Neural crest cell (in vitro differentiated cells): ENCODE measurements around the gene SGMS1. TPM values are rescaled to one million over a fixed set of nuclear protein-coding genes. Genes with fewer than 3 reads are reported as not detected.
"Not testable (repeated sequence)": the region's sequence is repeated elsewhere in the genome, so short reads cannot be mapped to it uniquely, and the experiment has no call there.

ENCODE experiments used
- DNase-seq: peaks from one replicate; pipeline ENCODE4 v3.0.0; 2021; ENCODE audit warnings: low read depth, mixed read lengths, low spot score
- H3K27ac Mint-ChIP-seq: one replicate; pipeline ENCODE4 v1.8.0; 2021; ENCODE audit warnings: mild to moderate bottlenecking, mixed read lengths; ENCODE audit not compliant: unreplicated experiment
- H3K27me3 Mint-ChIP-seq: 2 replicates; pipeline ENCODE4 v1.8.0; 2021; ENCODE audit warnings: low read depth, mild to moderate bottlenecking, mixed read lengths
- H3K36me3 Mint-ChIP-seq: 2 replicates; pipeline ENCODE4 v1.8.0; 2021; ENCODE audit warnings: low read depth, mild to moderate bottlenecking, mixed read lengths
- H3K4me1 Mint-ChIP-seq: 2 replicates; pipeline ENCODE4 v1.8.0; 2021; ENCODE audit warnings: mixed read lengths
- H3K4me3 Mint-ChIP-seq: one replicate; pipeline ENCODE4 v1.8.0; 2021; ENCODE audit warnings: mild to moderate bottlenecking, mixed read lengths
- H3K9me3 Mint-ChIP-seq: 2 replicates; pipeline ENCODE4 v1.8.0; 2021; ENCODE audit warnings: mixed read lengths
- CTCF ChIP-seq: fragments of 200-600 bp; sonication (generic); conservative IDR thresholded peaks from 2 replicates; pipeline ENCODE4 v1.5.0; 2021; ENCODE audit warnings: antibody characterized with exemption, mild to moderate bottlenecking
- total RNA-seq: library from RNA; stranded (reverse); gene quantifications from 2 replicates; pipeline ENCODE4 v1.2.1, GENCODE V29; 2021

The SGMS1 gene
- total RNA-seq, 1 donor from 2014 or later = 14.4 TPM

- H3K36me3 Mint-ChIP-seq = no peaks in the 10 kb centered on the region
- H3K27me3 Mint-ChIP-seq = no peaks in the 10 kb centered on the region
- DNase-seq = no peak
- H3K27ac Mint-ChIP-seq = no peak overlapping the region
- H3K4me1 Mint-ChIP-seq = peaks cover 11% of the 10 kb centered on the region
- no peak for TF ChIP-seq CTCF
- no peak overlapping the region for H3K4me3 Mint-ChIP-seq
- H3K9me3 Mint-ChIP-seq = no peaks in the 10 kb centered on the region
These were observed 197.3 kb downstream of the SGMS1 start for GRCh38 chr10:50426485-50426884.

GRCh38 chr10:50425215-50425614 lies 198.5 kb downstream of the SGMS1 start:
- not testable (repeated sequence) for H3K9me3 Mint-ChIP-seq, H3K27ac Mint-ChIP-seq, DNase-seq, H3K36me3 Mint-ChIP-seq, H3K4me3 Mint-ChIP-seq, H3K27me3 Mint-ChIP-seq
- peaks cover 11% of the 10 kb centered on the region for H3K4me1 Mint-ChIP-seq

GRCh38 chr10:50423448-50423847 lies 200.3 kb downstream of the SGMS1 start:
- Mint-ChIP-seq H3K36me3 (no peaks in the 10 kb centered on the region), H3K27me3 (peaks cover 2% of the 10 kb centered on the region), H3K4me3 (no peak overlapping the region), H3K9me3 (no peaks in the 10 kb centered on the region), H3K4me1 (peaks cover 13% of the 10 kb centered on the region), H3K27ac (no peak overlapping the region)
- DNase-seq = no peak
- TF ChIP-seq CTCF = no peak

GRCh38 chr10:50422259-50422658 lies 201.5 kb downstream of the SGMS1 start:
- Mint-ChIP-seq H3K36me3 (no peaks in the 10 kb centered on the region), H3K27me3 (peaks cover 12% of the 10 kb centered on the region), H3K4me3 (no peak overlapping the region), H3K4me1 (peaks cover 22% of the 10 kb centered on the region), H3K27ac (no peak overlapping the region), H3K9me3 (no peaks in the 10 kb centered on the region)
- no peak for DNase-seq
- TF ChIP-seq CTCF = no peak

GRCh38 chr10:50421026-50421719 lies 202.6 kb downstream of the SGMS1 start:
- no peak for DNase-seq
- H3K27ac Mint-ChIP-seq = no peak overlapping the region
- peaks cover 12% of the 10 kb centered on the region for H3K27me3 Mint-ChIP-seq
- H3K36me3 Mint-ChIP-seq = no peaks in the 10 kb centered on the region
- H3K4me3 Mint-ChIP-seq = no peak overlapping the region
- peak; percentile 70 for TF ChIP-seq CTCF
- H3K9me3 Mint-ChIP-seq = no peaks in the 10 kb centered on the region
- peaks cover 22% of the 10 kb centered on the region for H3K4me1 Mint-ChIP-seq

- no peak overlapping the region for H3K27ac Mint-ChIP-seq
- peaks cover 22% of the 10 kb centered on the region for H3K4me1 Mint-ChIP-seq
- no peaks in the 10 kb centered on the region for H3K9me3 Mint-ChIP-seq
- DNase-seq = no peak
- no peaks in the 10 kb centered on the region for H3K36me3 Mint-ChIP-seq
- no peak overlapping the region for H3K4me3 Mint-ChIP-seq
- peaks cover 12% of the 10 kb centered on the region for H3K27me3 Mint-ChIP-seq
- TF ChIP-seq CTCF = no peak
These were observed 203.6 kb downstream of the SGMS1 start for GRCh38 chr10:50420196-50420595.
